IPS DF 6.9 (cell line): ENCODE measurements around the gene NUBP2.

Source experiments
- DNase-seq: peaks from one replicate; pipeline ENCODE4 v3.0.0-alpha.2; 2013; ENCODE audit warnings: low read depth, low spot score
- H3K27ac ChIP-seq: one replicate; pipeline ENCODE4 v1.5.1; 2013; ENCODE audit warnings: low read length, control low read depth
- H3K27me3 ChIP-seq: 2 replicates; pipeline ENCODE4 v1.6.1; 2013; ENCODE audit warnings: mild to moderate bottlenecking, low read length; ENCODE audit not compliant: control insufficient read depth, insufficient read depth
- H3K36me3 ChIP-seq: 2 replicates; pipeline ENCODE4 v1.6.1; 2013; ENCODE audit warnings: low read length; ENCODE audit not compliant: control insufficient read depth, insufficient read depth
- H3K4me1 ChIP-seq: 2 replicates; pipeline ENCODE4 v1.6.1; 2013; ENCODE audit warnings: low read length; ENCODE audit not compliant: control insufficient read depth, insufficient read depth
- H3K4me3 ChIP-seq: 2 replicates; pipeline ENCODE4 v1.5.1; 2013; ENCODE audit warnings: mild to moderate bottlenecking, low read length
- H3K9me3 ChIP-seq: 2 replicates; pipeline ENCODE4 v1.6.1; 2013; ENCODE audit warnings: low read length, inconsistent platforms; ENCODE audit not compliant: control insufficient read depth, insufficient read depth
- WGBS: extraction: QIAGEN DNeasy Blood & Tissue Kit; methylation state at CpG from one replicate; pipeline ENCODE4 v1.1.7; 2013; ENCODE audit warnings: mixed read lengths, missing lambda C conversion rate; ENCODE audit not compliant: insufficient read length, insufficient coverage; 5-methylcytosine and 5-hydroxymethylcytosine counted together

NUBP2 gene

DNA sequence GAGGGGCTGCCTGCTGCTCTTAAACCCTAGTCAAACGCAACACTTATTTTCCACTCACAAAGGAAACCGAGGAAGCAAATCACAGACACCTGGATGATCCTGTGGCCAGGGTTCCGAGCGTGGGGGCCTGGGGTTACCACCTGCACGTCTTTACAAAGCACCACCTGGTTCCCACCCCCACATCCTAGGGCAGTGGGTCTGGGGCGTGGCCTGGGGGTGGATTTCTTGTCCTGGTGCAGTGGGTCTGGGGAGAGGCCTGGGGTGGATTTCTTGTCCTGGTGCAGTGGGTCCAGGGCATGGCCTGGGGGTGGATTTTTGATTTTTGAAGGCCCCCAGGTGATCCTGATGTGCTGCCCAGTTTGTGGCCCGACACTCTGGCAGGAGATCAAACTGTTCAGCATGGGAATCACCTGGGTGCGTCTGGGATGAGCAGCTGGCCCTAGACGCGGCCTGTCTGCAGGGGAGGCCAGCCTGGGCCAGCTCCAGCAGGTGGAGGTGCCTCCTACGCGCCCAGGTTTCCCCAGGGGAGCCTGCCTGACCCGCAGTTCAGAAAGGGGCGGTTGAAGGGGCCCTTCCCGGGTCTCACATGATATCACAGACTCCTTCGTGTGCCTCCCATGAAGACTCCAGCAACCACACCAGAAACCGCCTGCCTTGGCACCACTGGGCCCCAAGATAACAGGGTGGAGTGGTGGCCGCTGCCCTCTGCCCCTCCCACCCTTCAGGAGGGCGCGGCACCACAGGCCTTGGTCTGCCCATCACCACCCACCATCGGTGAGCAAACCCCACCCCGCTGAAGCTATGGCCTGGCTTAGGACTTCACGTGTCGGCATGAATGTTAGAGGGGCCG lies 37.6 kb downstream of the NUBP2 start:
- no peak overlapping the region for H3K27ac ChIP-seq
- H3K9me3 ChIP-seq, result no peaks in the 10 kb centered on the region
- no peak for DNase-seq
- H3K4me3 ChIP-seq, result no peak overlapping the region
- no CpG with 5 or more reads among the region's 25 CpGs for WGBS
- no peaks in the 10 kb centered on the region for H3K4me1 ChIP-seq
- H3K36me3 ChIP-seq, result peaks cover 17% of the 10 kb centered on the region; the same call in 1 of the 2 replicates
- no peaks in the 10 kb centered on the region for H3K27me3 ChIP-seq

DNA sequence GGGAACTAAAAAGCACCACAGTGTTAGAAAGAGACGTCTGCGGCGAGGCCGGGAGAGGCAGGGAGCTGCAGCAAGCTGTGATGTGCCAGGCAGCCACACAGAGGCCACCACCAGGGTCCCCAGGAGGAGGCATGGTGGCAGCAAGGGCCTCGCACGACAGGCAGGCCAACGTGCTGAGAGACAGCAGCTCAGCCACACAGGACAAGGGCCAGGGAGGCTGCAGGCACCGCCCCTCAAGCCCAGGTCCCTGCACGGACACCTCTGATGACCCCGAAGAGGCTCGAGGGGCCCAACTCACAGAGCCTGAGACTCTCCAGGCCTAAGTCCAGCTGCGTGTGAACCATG lies 38.2 kb downstream of the NUBP2 start:
- peaks cover 14% of the 10 kb centered on the region; the same call in 1 of the 2 replicates for H3K36me3 ChIP-seq

DNA sequence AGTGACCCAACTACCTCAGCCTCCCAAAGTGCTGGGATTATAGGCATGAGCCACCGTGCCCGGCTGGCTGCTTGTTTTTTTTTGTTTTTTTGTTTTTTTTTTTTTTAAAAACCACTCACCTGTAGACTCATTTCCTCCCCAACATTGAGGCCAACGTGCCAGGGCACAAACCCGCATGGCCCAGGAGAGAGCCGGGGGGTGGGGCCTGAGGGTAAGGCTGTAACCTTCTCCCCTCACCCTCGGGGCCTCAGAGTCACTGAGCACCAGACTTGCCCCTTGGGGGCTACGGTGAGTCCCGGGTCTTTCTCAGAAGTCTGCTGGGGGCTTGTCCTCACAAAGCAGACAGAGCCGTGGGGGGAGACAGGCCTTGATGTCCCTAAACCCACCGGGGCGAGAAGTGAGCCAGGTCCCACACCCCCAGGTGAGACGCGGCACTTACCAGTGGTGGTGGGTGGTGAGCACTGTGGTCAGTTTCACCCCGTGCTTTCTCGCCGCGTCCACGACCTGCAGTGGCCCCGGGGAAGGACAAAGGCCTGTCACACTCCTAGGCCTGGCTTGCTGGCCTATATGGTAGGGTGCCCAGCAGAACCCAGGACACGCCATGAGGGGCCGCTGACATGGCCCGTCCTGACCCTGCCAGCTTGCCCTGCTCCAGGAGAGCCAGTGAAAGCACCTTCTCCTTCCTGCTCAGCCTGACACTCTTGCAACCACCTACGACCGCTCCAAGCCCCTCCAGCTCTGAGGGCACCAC lies 39.3 kb downstream of the NUBP2 start:
- Histone ChIP-seq H3K4me1 (peaks cover 2% of the 10 kb centered on the region; the same call in 1 of the 2 replicates), H3K27ac (no peak overlapping the region), H3K9me3 (no peaks in the 10 kb centered on the region), H3K36me3 (peaks cover 8% of the 10 kb centered on the region; the same call in 1 of the 2 replicates), H3K4me3 (no peak overlapping the region), H3K27me3 (no peaks in the 10 kb centered on the region)
- no CpG with 5 or more reads among the region's 24 CpGs for WGBS
- no peak for DNase-seq

More for the DNA sequence above, 38.2 kb downstream of the NUBP2 start:
- no CpG with 5 or more reads among the region's 12 CpGs for WGBS
- Histone ChIP-seq H3K9me3 (no peaks in the 10 kb centered on the region), H3K27me3 (no peaks in the 10 kb centered on the region), H3K27ac (no peak overlapping the region), H3K4me3 (no peak overlapping the region), H3K4me1 (peaks cover 2% of the 10 kb centered on the region; the same call in 1 of the 2 replicates)
- no peak for DNase-seq

DNA sequence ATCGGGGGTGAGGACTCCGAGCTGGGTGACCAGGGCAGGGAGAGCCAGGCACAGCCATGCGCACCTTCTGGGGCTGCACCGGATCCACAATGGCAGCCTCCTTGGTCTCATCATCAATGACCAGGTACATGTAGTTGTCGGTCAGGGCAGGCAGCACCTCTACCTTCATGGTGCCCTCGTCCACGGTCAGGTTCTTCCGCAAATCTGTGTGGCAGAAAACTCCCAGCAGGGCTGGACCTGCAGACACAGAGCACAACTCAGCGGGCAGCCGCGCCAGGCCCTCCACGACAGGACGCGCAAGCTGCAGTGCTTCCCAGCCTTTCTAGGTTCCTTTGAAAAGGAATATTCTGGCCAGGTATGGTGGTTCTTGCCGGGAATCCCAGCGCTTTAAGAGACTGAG lies 40.0 kb downstream of the NUBP2 start:
- Histone ChIP-seq H3K36me3 (peaks cover 8% of the 10 kb centered on the region; the same call in 1 of the 2 replicates), H3K4me1 (peaks cover 2% of the 10 kb centered on the region; the same call in 1 of the 2 replicates)

DNA sequence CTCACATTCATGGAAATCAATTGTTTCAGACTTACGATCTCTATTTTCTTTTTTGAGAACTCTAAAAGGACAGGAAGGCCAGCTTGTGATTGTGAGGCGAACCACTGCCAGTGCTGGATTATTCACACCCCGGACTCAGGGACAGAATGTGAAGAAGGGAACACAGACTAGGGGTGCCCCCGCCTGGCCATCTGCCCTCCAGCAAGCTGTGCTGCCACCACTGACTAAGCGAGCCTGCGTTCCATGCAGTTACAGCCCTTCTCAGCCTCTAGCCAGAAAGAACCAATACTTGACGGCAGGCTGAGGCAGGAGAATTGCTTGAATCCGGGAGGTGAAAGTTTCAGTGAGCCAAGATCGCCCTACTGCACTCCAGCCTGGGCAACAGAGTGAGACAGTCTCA lies 41.1 kb downstream of the NUBP2 start:
- peaks cover 2% of the 10 kb centered on the region; the same call in 1 of the 2 replicates for H3K4me1 ChIP-seq
- WGBS, result no CpG with 5 or more reads among the region's 9 CpGs
- no peak for DNase-seq
- no peak overlapping the region for H3K27ac ChIP-seq
- H3K36me3 ChIP-seq, result peaks cover 8% of the 10 kb centered on the region; the same call in 1 of the 2 replicates
- no peaks in the 10 kb centered on the region for H3K9me3 ChIP-seq
- H3K27me3 ChIP-seq, result no peaks in the 10 kb centered on the region
- no peak overlapping the region for H3K4me3 ChIP-seq

More for the DNA sequence above, 40.0 kb downstream of the NUBP2 start:
- no peaks in the 10 kb centered on the region for H3K27me3 ChIP-seq
- no peaks in the 10 kb centered on the region for H3K9me3 ChIP-seq
- DNase-seq, result no peak
- WGBS, result no CpG with 5 or more reads among the region's 16 CpGs
- H3K4me3 ChIP-seq, result no peak overlapping the region
- H3K27ac ChIP-seq, result no peak overlapping the region

DNA sequence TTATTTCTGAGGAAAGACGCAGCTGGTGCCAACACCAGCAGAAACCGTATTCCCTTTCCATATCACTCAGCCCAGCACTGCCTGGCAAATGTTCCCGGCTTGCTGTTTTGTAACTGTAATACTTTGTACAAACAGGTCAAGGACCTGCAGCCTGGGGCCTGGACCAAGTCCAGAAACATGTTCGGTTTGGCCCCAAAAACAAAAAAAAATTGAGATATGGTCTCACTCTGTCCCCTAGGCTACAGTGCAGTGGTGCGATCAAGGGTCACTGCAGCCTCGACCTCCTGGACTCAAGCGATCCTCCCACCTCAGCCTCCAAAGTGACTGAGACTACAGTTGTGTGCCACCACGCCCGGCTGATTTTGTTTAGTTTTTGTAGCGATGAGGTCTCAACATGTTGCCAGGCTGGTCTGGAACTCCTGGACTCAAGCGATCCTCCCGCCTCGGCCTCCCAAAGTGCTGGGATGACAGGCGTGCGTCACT lies 42.7 kb downstream of the NUBP2 start:
- Histone ChIP-seq H3K36me3 (0 out of 2 replicates have a peak, but pooled peaks cover 3% of the 10 kb centered on the region), H3K4me1 (peaks cover 2% of the 10 kb centered on the region; the same call in 1 of the 2 replicates), H3K27ac (no peak overlapping the region), H3K27me3 (no peaks in the 10 kb centered on the region), H3K4me3 (no peak overlapping the region; the same call in 1 of the 2 replicates), H3K9me3 (no peaks in the 10 kb centered on the region)
- DNase-seq, result no peak
- WGBS, result no CpG with 5 or more reads among the region's 15 CpGs

DNA sequence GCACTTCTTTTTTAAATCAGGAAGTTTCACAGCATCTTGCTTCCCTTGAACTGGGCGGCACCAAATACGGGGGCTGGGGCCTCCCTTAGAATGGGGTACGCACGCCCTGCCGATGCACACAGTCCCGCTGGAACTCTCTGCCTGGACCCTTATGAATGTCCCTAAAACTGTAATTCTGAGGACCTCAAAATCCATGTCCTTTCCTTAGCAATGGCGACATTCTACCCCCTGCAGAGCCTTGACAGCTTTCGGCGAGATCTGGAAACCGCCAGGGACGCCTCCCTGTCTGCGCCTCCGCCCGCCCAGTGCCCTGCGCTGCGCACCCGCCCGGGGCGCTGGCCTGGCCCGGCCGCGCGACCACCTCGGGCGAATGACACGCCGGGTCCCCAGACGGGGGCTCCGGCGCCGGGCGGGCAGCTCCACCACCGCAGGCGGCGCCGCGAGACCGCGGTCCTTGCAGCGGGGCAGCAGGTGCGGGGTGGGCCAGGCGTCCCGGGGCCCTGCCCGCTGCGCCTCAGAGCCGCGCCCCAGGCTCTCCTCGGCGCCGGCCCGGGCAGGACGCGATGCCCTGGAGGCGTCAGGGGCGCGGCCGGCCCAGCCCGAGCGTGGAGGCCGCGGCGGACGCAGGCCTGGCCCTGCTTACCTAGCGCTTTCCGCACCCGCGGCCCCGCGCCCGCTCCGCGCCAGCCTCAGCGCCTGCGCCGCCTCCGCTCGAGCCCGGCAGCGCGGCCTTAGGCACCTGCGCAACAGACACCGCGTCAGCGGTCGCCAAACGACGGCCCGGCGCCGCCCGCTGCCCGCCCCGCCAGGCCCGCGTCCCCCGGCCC lies 43.3 kb downstream of the NUBP2 start:
- Histone ChIP-seq H3K4me1 (peaks cover 2% of the 10 kb centered on the region; the same call in 1 of the 2 replicates), H3K27ac (no peak overlapping the region), H3K27me3 (no peaks in the 10 kb centered on the region), H3K9me3 (no peaks in the 10 kb centered on the region), H3K36me3 (0 out of 2 replicates have a peak, but pooled peaks cover 3% of the 10 kb centered on the region), H3K4me3 (peak overlapping the region; percentile 94)
- WGBS, result no CpG with 5 or more reads among the region's 96 CpGs
- no peak for DNase-seq

DNA sequence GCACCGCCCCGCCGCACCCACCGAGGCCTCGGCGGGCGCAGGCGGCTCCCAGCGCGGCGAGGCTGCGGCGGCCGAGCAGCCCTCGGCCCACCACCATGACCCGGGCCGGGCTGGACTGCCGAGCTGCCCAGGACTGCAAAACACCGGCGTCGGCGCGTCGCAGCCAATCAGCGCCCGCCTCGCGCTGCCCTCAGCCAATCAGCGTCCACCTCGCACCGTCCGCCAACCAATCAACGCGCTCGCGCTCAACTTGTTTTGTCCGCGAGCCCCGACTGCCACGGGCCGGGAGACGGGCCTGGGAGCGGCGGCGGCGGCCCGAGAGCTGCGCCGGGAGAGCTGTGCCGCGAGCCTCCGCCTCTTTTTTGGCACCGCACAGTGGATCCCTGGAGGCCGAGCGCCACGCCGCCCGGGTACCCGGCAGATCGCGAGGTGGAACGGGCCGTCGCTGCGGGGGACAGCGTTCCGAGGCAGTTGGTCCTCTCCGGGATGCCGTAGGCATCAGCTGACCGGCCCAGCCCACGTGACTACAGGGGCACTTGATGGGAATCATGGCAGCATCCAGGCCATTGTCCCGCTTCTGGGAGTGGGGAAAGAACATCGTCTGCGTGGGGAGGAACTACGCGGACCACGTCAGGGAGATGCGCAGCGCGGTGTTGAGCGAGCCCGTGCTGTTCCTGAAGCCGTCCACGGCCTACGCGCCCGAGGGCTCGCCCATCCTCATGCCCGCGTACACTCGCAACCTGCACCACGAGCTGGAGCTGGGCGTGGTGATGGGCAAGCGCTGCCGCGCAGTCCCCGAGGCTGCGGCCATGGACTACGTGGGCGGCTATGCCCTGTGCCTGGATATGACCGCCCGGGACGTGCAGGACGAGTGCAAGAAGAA lies 44.2 kb downstream of the NUBP2 start, which contains the start of the genes FAHD1 and HAGH:
TSS of gene FAHD1 (plus strand) at position 516 of the 883 bp plus-strand sequence. CDS start at position 549, 33 bp downstream.
TSS of gene HAGH (minus strand) at position 135 of the 883 bp plus-strand sequence. CDS start at position 97, 38 bp downstream.
- peak; percentile 84 for DNase-seq
- Histone ChIP-seq H3K4me3 (peak within 1 kb of the TSS; percentile 94), H3K4me1 (peaks cover 2% of the 10 kb centered on the region; the same call in 1 of the 2 replicates), H3K9me3 (no peaks in the 10 kb centered on the region), H3K27ac (no peak within 1 kb of the TSS), H3K36me3 (0 out of 2 replicates have a peak, but pooled peaks cover 3% of the 10 kb centered on the region), H3K27me3 (no peaks in the 10 kb centered on the region)
- WGBS, result no CpG with 5 or more reads among the region's 104 CpGs
